Osteoblast (primary cell): Measurements from ENCODE around the gene NODAL. TPM values are rescaled to one million over a fixed set of nuclear protein-coding genes. Genes with fewer than 3 reads are reported as not detected.

Source experiments
- DNase-seq: peaks from one replicate; pipeline ENCODE4 v3.0.0; 2011; ENCODE audit warnings: low spot score, mixed read lengths; ENCODE audit not compliant: insufficient read length; ENCODE audit errors: missing footprints
- H2AFZ ChIP-seq: 2 replicates; pipeline ENCODE4 v1.6.0; 2011; ENCODE audit warnings: mild to moderate bottlenecking, low read length
- H3K27ac ChIP-seq: 2 replicates; pipeline ENCODE4 v1.5.1; 2011; ENCODE audit warnings: mild to moderate bottlenecking, low read depth, low read length, moderate library complexity
- H3K27me3 ChIP-seq: 2 replicates; pipeline ENCODE4 v1.6.0; 2012; ENCODE audit warnings: mild to moderate bottlenecking, control low read depth, inconsistent platforms, low read length, moderate library complexity; ENCODE audit not compliant: insufficient read depth
- H3K36me3 ChIP-seq: 2 replicates; pipeline ENCODE4 v1.5.1; 2011; ENCODE audit warnings: mild to moderate bottlenecking, low read length, control low read depth, moderate library complexity; ENCODE audit not compliant: insufficient read depth
- H3K4me1 ChIP-seq: 2 replicates; pipeline ENCODE4 v1.5.1; 2011; ENCODE audit warnings: mild to moderate bottlenecking, low read length, control low read depth, moderate library complexity; ENCODE audit not compliant: insufficient read depth
- H3K4me2 ChIP-seq: 2 replicates; pipeline ENCODE4 v1.6.0; 2011; ENCODE audit warnings: mild to moderate bottlenecking, low read length; ENCODE audit not compliant: insufficient read depth
- H3K4me3 ChIP-seq: fragments of 200-600 bp; sonication (generic); 3 replicates; pipeline ENCODE4 v1.5.1; 2012; ENCODE audit warnings: mild to moderate bottlenecking, low read length, inconsistent platforms; ENCODE audit not compliant: insufficient read depth
- H3K79me2 ChIP-seq: 2 replicates; pipeline ENCODE4 v1.6.0; 2012; ENCODE audit warnings: mild to moderate bottlenecking, low read length, control low read depth, inconsistent platforms; ENCODE audit not compliant: insufficient read depth
- H3K9me3 ChIP-seq: 2 replicates; pipeline ENCODE4 v1.5.1; 2011; ENCODE audit warnings: low read depth, low read length, control low read depth
- H4K20me1 ChIP-seq: 2 replicates; pipeline ENCODE4 v1.6.0; 2012; ENCODE audit warnings: mild to moderate bottlenecking, low read length, control low read depth; ENCODE audit not compliant: insufficient read depth
- CTCF ChIP-seq: IDR thresholded peaks from 2 replicates; pipeline ENCODE4 v1.5.1; 2011; ENCODE audit warnings: mild to moderate bottlenecking, low read depth, low read length, moderate library complexity; ENCODE audit errors: extremely low read depth
- total RNA-seq: library from RNA; depleted of rRNA; stranded (reverse); fragments of >200 nt; gene quantifications from 2 replicates; pipeline ENCODE4 v1.2.3, GENCODE V29; 2012

The NODAL gene
- total RNA-seq, 1 donor, result not detected

- Histone ChIP-seq H3K79me2 (no peaks in the 10 kb centered on the region), H3K4me2 (no peak overlapping the region), H3K36me3 (no peaks in the 10 kb centered on the region), H3K9me3 (no peaks in the 10 kb centered on the region), H4K20me1 (no peaks in the 10 kb centered on the region), H3K4me3 (peak overlapping the region; percentile 60), H2AFZ (no peak overlapping the region), H3K4me1 (no peaks in the 10 kb centered on the region), H3K27me3 (peaks cover 38% of the 10 kb centered on the region), H3K27ac (no peak overlapping the region)
- DNase-seq, result peak; percentile 82
- TF ChIP-seq CTCF, result no peak
Measured at GRCh38 chr10:70477661-70478162, 36.2 kb upstream of the NODAL start.

- Histone ChIP-seq H3K4me1 (no peaks in the 10 kb centered on the region), H2AFZ (no peak overlapping the region), H3K27me3 (peaks cover 44% of the 10 kb centered on the region), H3K36me3 (no peaks in the 10 kb centered on the region), H3K9me3 (no peaks in the 10 kb centered on the region), H3K79me2 (no peaks in the 10 kb centered on the region), H3K4me3 (no peak overlapping the region), H3K27ac (no peak overlapping the region), H3K4me2 (no peak overlapping the region), H4K20me1 (no peaks in the 10 kb centered on the region)
- DNase-seq, result peak; percentile 83
- TF ChIP-seq CTCF, result no peak
Measured at GRCh38 chr10:70476249-70477035, 35.0 kb upstream of the NODAL start.

- H3K27ac ChIP-seq, result no peak overlapping the region
- no peaks in the 10 kb centered on the region for H3K79me2 ChIP-seq
- peaks cover 44% of the 10 kb centered on the region for H3K27me3 ChIP-seq
- H2AFZ ChIP-seq, result no peak overlapping the region
- H3K4me3 ChIP-seq, result no peak overlapping the region
- H3K4me2 ChIP-seq, result no peak overlapping the region
- no peaks in the 10 kb centered on the region for H3K4me1 ChIP-seq
- no peaks in the 10 kb centered on the region for H4K20me1 ChIP-seq
- no peaks in the 10 kb centered on the region for H3K9me3 ChIP-seq
- DNase-seq, result peak; percentile 69
- H3K36me3 ChIP-seq, result no peaks in the 10 kb centered on the region
- no peak for TF ChIP-seq CTCF
Measured at GRCh38 chr10:70475661-70476060, 34.2 kb upstream of the NODAL start.

GRCh38 chr10:70474780-70475179 lies 33.3 kb upstream of the NODAL start:
- Histone ChIP-seq H3K27ac (no peak overlapping the region), H4K20me1 (no peaks in the 10 kb centered on the region), H2AFZ (no peak overlapping the region), H3K27me3 (peaks cover 44% of the 10 kb centered on the region), H3K4me1 (no peaks in the 10 kb centered on the region), H3K79me2 (no peaks in the 10 kb centered on the region), H3K9me3 (no peaks in the 10 kb centered on the region), H3K4me3 (no peak overlapping the region), H3K4me2 (no peak overlapping the region), H3K36me3 (no peaks in the 10 kb centered on the region)
- peak; percentile 54 for DNase-seq
- TF ChIP-seq CTCF, result no peak
